GM23338 (cell line): Measurements from ENCODE around the gene RXRA. TPM values are rescaled to one million over a fixed set of nuclear protein-coding genes. Genes with fewer than 3 reads are reported as not detected.

ENCODE experiments used
- ATAC-seq: fragments of 200-7000 bp; cut with Tn5 transposase; 3 replicates; pipeline ENCODE4 v1.9.1; 2020
- DNase-seq: peaks from one replicate; pipeline ENCODE4 v3.0.0-alpha.2; 2015; ENCODE audit warnings: low spot score
- H2AFZ ChIP-seq: fragments of 200-600 bp; sonication (generic); 2 replicates; pipeline ENCODE4 v1.8.0; 2016; ENCODE audit warnings: antibody characterized with exemption, mild to moderate bottlenecking, moderate library complexity
- H3F3A ChIP-seq: fragments of 200-600 bp; sonication (generic); replicated peaks from 2 replicates; pipeline ENCODE4 v1.8.0; 2017; ENCODE audit warnings: antibody characterized with exemption, mixed run types, low read depth
- H3K27ac ChIP-seq: fragments of 200-600 bp; sonication (generic); 2 replicates; pipeline ENCODE4 v1.6.1; 2016; ENCODE audit warnings: low read depth
- H3K27me3 ChIP-seq: fragments of 200-600 bp; sonication (generic); 2 replicates; pipeline ENCODE4 v1.8.0; 2016; ENCODE audit warnings: mild to moderate bottlenecking, mixed run types, moderate library complexity; ENCODE audit not compliant: insufficient read depth
- H3K36me3 ChIP-seq: fragments of 200-600 bp; sonication (generic); 2 replicates; pipeline ENCODE4 v1.8.0; 2016; ENCODE audit warnings: mild to moderate bottlenecking; ENCODE audit not compliant: insufficient read depth
- H3K4me1 ChIP-seq: fragments of 200-600 bp; sonication (generic); 2 replicates; pipeline ENCODE4 v1.8.0; 2016; ENCODE audit warnings: mild to moderate bottlenecking, moderate library complexity; ENCODE audit not compliant: insufficient read depth
- H3K4me2 ChIP-seq: fragments of 200-600 bp; sonication (generic); 2 replicates; pipeline ENCODE4 v1.7.1; 2017; ENCODE audit warnings: mixed run types
- H3K4me3 ChIP-seq: fragments of 200-600 bp; sonication (generic); 2 replicates; pipeline ENCODE4 v1.6.1; 2016; ENCODE audit warnings: mixed run types
- H3K79me2 ChIP-seq: fragments of 200-600 bp; sonication (generic); replicated peaks from 2 replicates; pipeline ENCODE4 v1.8.0; 2017; ENCODE audit warnings: mild to moderate bottlenecking; ENCODE audit not compliant: insufficient read depth
- H3K9me2 ChIP-seq: fragments of 200-600 bp; sonication (generic); 2 replicates; pipeline ENCODE4 v1.8.0; 2017; ENCODE audit not compliant: insufficient read depth
- H4K20me1 ChIP-seq: fragments of 200-600 bp; sonication (generic); replicated peaks from 2 replicates; pipeline ENCODE4 v1.8.0; 2017; ENCODE audit warnings: mild to moderate bottlenecking; ENCODE audit not compliant: insufficient read depth
- H3K27ac Mint-ChIP-seq: 2 replicates; pipeline ENCODE4 v1.8.0; 2020; ENCODE audit warnings: inconsistent platforms, mild to moderate bottlenecking, moderate library complexity, mixed read lengths
- H3K27me3 Mint-ChIP-seq: 3 replicates; pipeline ENCODE4 v1.8.0; 2022; ENCODE audit warnings: low read depth, mild to moderate bottlenecking, moderate library complexity, mixed read lengths, inconsistent platforms; ENCODE audit not compliant: insufficient read depth, poor library complexity
- H3K36me3 Mint-ChIP-seq: 3 replicates; pipeline ENCODE4 v1.8.0; 2021; ENCODE audit warnings: low read depth, mild to moderate bottlenecking, inconsistent platforms, moderate library complexity, mixed read lengths
- H3K4me1 Mint-ChIP-seq: 3 replicates; pipeline ENCODE4 v1.8.0; 2020; ENCODE audit warnings: mild to moderate bottlenecking, inconsistent platforms, mixed read lengths
- H3K4me3 Mint-ChIP-seq: 3 replicates; pipeline ENCODE4 v1.8.0; 2021; ENCODE audit warnings: moderate library complexity, mild to moderate bottlenecking, inconsistent platforms, mixed read lengths
- H3K9me3 Mint-ChIP-seq: 3 replicates; pipeline ENCODE4 v1.8.0; 2020; ENCODE audit warnings: moderate library complexity, mild to moderate bottlenecking, inconsistent platforms, mixed read lengths
- CREB1 ChIP-seq: fragments of 250-450 bp; sonication (Bioruptor Pico); IDR thresholded peaks from 2 replicates; pipeline ENCODE4 v1.5.0; 2020; ENCODE audit warnings: low read depth, mild to moderate bottlenecking, moderate library complexity
- ETS1 ChIP-seq: IDR thresholded peaks from 2 replicates; pipeline ENCODE4 v1.6.1; 2016; ENCODE audit warnings: antibody characterized with exemption
- JUNB ChIP-seq: IDR thresholded peaks from one replicate; pipeline ENCODE4 v1.6.1; 2016; ENCODE audit warnings: antibody characterized with exemption; ENCODE audit not compliant: unreplicated experiment
- STAT1 ChIP-seq: IDR thresholded peaks from one replicate; pipeline ENCODE4 v1.6.1; 2016; ENCODE audit warnings: antibody characterized with exemption; ENCODE audit not compliant: unreplicated experiment
- ZNF114 ChIP-seq: fragments of 250-450 bp; sonication (Bioruptor Pico); IDR thresholded peaks from 2 replicates; pipeline ENCODE4 v1.5.0; 2020; ENCODE audit warnings: mild to moderate bottlenecking, moderate library complexity
- ZNF331 ChIP-seq: fragments of 250-450 bp; sonication (Bioruptor Pico); IDR thresholded peaks from 2 replicates; pipeline ENCODE4 v1.5.0; 2020; ENCODE audit warnings: low read depth, mild to moderate bottlenecking, moderate library complexity
- ZNF462 ChIP-seq: fragments of 250-450 bp; sonication (Bioruptor Pico); IDR thresholded peaks from 2 replicates; pipeline ENCODE4 v1.5.0; 2020; ENCODE audit warnings: mild to moderate bottlenecking, moderate library complexity
- polyA plus RNA-seq: library from polyadenylated mRNA; unstranded; fragments of >200 nt; fragmentation: Nextera tagmentation; extraction: Ambion mirVana; gene quantifications from 2 replicates; pipeline ENCODE4 v1.2.1, GENCODE V29; 2016
- total RNA-seq: library from RNA; depleted of rRNA; stranded (reverse); fragments of >200 nt; shearing (Covaris generic); gene quantifications from 2 replicates; pipeline ENCODE4 v1.2.3, GENCODE V29; 2014

RXRA gene
- total and polyA plus RNA-seq, 2 experiments from 2014 or later = 4.9 to 17.9 TPM

GRCh38 chr9:134432471-134432870 lies 106.2 kb downstream of the RXRA start (continued):
- TF ChIP-seq ZNF462 (CRISPR knock-in tag) = no peak
- TF ChIP-seq ZNF114 (CRISPR knock-in tag) = no peak

- Mint-ChIP-seq H3K27me3 (peaks cover 4% of the 10 kb centered on the region), H3K36me3 (peaks cover 10% of the 10 kb centered on the region), H3K4me3 (no peak overlapping the region), H3K27ac (peak overlapping the region; percentile 84), H3K9me3 (no peaks in the 10 kb centered on the region), H3K4me1 (peaks cover 3% of the 10 kb centered on the region; the same call in 2 of the 3 replicates)
- DNase-seq = no peak
- Histone ChIP-seq H3K4me2 (no peak overlapping the region), H3K36me3 (no peaks in the 10 kb centered on the region), H2AFZ (no peak overlapping the region), H4K20me1 (no peaks in the 10 kb centered on the region; the same call in 1 of the 2 replicates), H3K79me2 (no peaks in the 10 kb centered on the region), H3K27me3 (no peaks in the 10 kb centered on the region), H3K27ac (no peak overlapping the region), H3K4me1 (no peaks in the 10 kb centered on the region), H3F3A (no peaks in the 10 kb centered on the region), H3K4me3 (no peak overlapping the region), H3K9me2 (no peaks in the 10 kb centered on the region)
- TF ChIP-seq ZNF114 (CRISPR knock-in tag) = no peak
- no peak for TF ChIP-seq CREB1
- TF ChIP-seq JUNB = no peak
- no peak for TF ChIP-seq STAT1
- TF ChIP-seq ETS1 = no peak
- TF ChIP-seq ZNF462 (CRISPR knock-in tag) = no peak
- TF ChIP-seq ZNF331 = no peak
- no peak for ATAC-seq
Observed at GRCh38 chr9:134433101-134433500, 106.8 kb downstream of the RXRA start.
